GM21825 (cell line): Measurements from ENCODE around the gene GATA3.
A peak's percentile ranks its signal among the peaks of the same experiment; 100 is the strongest.
"Not testable (repeated sequence)": the region's sequence is repeated elsewhere in the genome, so short reads cannot be mapped to it uniquely, and the experiment has no call there.

Experiments used
- ATAC-seq: cut with Tn5 transposase; IDR thresholded peaks from one replicate; pipeline ENCODE4 v1.9.1; 2021; ENCODE audit warnings: mild to moderate bottlenecking, moderate library complexity; ENCODE audit not compliant: unreplicated experiment

Gene GATA3

DNA sequence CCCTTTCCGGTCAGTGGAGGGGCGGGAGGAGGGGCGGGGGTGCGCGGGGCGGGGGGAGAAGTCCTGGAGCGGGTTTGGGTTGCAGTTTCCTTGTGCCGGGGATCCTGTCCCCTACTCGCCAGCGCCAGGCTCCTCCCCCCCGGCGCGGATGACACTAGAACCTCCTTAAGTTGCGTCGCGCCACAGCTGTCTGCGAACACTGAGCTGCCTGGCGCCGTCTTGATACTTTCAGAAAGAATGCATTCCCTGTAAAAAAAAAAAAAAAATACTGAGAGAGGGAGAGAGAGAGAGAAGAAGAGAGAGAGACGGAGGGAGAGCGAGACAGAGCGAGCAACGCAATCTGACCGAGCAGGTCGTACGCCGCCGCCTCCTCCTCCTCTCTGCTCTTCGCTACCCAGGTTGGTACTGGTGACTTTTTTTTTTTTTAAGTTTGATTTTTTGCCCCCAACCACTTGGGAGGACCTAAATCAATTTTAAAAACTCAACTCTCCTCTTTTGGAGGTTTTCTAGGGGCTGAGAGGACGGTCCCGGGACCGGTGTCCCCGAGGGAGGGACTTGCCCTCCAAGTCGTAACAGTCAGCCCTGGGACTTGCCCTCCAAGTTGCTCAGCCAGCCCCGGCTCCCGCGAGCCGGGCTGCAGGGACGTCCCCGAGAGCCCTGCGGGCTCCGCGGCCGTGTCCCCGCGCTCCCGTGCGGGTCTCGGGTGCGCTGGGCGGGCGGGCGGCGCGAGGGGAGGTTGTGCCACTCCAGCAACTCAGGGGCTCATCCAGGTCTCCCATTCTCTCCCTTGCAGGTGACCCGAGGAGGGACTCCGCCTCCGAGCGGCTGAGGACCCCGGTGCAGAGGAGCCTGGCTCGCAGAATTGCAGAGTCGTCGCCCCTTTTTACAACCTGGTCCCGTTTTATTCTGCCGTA is at the start of gene GATA3:
Gene GATA3 (plus strand): TSS at position 195 of the 914 bp plus-strand sequence. CDS start 968 bp downstream, outside the sequence.
- peak; percentile 39 for ATAC-seq

DNA sequence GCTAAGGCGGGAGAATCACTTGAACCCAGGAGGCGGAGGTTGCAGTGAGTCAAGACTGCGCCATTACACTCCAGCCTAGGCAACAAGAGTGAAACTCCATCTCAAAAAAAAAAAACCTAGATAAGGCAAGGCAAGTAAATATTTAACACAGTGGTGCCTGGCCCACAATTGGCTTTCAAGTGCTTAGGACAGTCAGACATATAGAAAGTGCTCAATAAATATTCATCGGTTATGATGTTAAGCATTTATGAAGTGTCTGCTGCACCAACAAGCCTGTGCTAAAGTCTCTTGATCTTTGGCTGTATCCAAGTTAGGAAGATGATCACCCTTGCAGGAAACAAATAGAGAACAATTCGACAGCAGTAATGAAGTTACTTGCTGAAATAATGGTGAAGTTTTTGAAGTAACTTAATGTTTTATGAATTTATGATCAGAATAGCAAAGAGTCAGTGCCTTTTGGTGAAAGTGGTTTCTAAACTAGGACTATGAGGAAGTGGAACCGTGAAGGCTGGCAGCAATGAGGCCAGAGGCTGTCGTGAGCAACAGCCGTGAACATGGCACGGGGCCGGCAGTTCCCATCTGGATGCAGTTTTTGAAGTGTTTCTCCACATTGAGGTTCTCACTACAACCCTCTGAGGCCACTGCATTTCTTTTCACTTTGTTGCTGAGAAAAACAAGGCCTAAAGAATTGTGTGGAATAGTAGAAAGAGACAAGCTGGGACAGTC is 48.1 kb upstream of the GATA3 start:
- peak; percentile 70 for ATAC-seq

DNA sequence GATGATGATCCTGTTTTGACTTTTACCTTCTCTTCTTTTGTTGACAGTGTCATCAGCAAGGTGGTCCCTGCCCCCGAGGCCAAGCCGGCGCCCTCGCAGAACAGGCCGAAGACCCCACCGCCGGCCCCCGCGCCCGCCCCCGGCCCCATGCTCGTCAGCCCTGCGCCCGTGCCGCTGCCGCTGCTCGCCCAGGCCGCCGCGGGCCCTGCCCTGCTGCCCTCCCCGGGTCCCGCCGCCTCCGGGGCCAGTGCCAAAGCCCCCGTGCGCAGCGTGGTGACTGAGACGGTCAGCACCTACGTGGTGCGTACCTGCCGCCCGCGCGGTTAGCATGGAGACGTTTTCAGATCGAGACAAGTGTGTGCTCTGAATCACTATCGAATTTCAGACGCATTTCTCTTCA is 45.5 kb upstream of the GATA3 start:
- no peak for ATAC-seq

DNA sequence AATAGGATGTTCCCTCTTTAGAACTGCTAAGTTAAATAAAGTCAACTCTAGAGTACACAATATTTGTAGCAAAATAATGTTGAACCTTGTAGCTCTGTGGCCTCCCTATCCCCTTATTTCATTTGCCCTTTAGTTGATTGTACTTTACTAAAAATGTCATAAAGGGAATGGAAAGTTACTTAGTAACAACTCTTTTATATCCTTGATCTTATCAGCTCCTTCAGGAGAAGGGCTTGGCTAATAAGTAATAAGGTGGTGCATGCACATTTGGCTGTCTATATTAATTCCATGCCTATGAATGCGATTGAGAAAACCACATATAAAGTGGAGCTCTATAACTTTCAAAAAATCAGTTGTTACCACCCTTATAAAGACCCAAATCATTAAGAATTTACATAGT is 41.5 kb upstream of the GATA3 start:
- ATAC-seq: no peak

DNA sequence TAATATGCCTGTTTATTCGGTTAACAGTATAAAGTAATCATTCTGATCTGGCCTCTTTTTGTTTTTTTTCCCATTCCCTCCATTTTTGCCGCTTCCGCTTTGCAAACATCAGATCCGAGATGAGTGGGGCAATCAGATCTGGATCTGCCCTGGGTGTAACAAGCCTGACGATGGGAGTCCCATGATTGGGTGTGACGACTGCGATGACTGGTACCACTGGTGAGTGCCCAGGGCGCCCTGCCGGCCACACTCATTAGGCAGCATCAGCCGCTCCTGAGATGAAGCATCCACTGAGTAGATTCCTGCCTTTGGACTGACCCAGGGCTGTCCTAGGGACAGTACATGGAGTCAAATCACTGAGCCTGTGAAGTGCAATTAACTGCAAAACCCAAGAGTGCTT is 40.9 kb upstream of the GATA3 start:
- ATAC-seq: no peak

DNA sequence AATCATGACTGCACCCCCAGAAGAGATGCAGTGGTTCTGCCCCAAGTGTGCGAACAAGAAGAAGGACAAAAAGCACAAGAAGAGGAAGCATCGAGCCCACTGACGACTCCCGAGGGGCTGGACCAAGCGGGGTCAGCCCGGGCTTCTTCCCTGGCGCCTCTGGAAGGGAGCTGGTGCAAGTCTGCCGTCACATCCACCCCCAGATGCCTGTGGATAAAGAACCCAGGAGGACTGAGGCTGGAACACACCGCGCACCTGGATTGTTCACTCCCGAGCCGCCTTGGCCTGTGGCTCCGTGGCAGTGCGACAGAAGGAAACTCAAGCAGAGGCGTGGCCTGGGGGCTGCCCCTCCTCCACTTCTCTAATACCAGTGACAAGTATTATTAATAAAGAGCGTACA is 39.8 kb upstream of the GATA3 start:
- no peak for ATAC-seq

DNA sequence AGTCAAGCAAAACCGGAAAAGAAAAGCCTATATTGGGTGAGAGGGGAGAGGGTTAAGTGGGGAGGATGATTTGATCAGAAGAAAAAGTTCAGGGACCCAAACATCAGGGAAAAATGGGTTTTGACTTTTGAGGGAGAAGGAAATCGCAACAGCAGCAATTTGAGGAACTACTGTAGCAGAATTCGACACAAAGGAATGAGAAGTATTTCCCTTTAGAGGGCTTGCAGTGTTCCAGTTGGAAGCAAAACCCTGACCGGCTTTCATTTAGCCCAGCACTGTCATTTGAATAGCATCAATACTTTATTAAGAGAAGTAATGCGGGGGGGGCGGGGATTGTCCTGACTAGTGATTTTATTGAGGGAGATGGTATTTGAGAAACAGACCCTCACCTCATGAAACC is 37.2 kb upstream of the GATA3 start:
- ATAC-seq: no peak

DNA sequence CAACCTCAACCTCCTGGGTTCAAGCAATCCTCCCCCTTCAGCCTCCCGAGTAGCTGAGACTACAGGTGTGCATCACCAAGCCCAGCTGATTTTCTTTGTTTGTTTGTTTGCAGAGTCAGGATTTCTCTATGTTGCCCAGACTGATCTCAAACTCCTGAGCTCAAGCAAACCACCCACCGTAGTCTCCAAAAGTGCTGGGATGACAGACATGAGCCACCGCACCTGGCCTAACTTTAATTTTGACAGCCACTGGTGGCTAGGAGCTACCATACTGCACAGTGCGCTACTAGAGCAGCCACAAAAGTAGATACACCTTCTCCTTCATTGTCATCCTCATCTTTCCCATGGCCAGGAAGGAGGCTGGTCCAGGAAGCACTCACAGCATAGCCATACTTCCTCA is 31.2 kb upstream of the GATA3 start:
- ATAC-seq: no peak

DNA sequence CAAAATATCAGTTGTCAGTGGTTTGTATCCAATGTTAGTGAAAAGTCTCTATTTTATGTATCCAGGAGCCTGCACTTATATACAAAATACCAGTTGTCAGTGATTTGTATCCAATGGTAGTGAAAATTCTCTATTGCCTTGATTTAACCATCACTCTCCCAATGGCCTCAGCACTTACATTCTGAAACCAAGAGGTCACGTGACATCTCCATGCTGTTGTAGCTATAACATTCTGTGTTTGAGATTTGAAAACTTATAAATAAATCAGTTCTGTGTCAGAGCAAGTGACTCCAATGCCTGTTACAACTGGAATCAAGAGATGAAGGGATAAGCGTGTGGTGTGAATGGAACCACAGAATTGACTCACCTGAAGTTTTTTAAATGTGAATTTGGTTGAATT is 30.6 kb upstream of the GATA3 start:
- no peak for ATAC-seq

DNA sequence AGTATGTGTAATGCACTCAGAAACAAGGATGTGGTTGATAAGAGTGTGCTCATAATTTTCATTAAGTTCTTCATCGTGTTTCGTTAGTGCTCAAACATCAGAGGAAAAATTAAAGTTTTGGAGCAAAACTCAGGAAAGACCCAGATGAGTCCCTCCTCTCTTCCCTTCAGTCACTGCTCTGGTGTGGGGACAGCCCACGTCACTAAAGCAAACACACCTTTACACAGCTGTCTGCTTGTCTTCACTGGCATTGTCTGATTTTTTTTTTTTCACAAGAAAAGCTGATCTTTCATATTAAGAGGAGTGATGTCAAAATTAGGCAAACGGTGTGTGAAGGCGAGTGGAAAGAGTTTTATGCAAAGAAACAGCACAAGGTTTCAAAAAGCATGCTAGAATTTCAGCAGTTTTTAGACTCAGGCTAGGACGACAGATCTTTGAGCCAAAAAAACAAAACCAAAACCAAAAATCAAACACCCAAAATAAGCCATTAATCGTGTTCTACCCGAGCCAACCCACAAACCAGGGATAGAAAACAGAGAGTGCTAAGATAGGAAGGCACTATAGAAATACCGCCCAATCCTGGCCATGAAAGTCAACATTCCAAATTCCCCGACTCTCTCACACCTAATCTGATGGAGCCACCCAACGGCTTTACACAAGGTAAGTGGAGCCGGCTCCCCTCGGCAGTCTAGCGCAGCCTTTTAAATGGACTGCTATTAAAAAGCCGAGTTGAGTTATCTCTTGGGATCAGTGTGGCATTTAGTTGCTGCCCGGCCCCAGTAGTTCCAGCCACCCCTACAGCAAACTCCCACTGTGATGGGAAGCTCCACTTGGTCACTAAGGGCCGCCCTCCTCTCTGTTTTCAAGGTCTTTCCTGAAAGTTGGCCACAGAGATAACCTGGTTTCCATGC is 27.9 kb upstream of the GATA3 start:
- ATAC-seq: no peak

DNA sequence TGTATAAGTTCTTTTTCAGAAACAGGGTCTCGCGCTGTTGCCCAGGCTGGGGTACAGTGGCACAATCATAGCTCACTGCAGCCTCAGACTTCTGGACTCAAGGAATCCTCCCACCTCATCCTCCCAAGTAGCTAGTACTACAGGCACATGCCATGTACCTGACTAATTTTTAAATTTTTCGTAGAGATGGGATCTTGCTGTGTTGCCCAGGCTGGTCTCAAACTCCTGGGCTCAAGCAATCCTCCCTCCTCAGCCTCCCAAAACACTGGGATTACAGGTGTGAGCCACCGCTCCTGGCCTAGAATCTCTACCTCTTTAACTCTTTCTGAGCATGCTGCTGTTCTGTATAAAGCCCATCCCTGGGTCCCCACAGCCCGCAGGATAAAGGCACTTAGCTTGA is 23.3 kb upstream of the GATA3 start:
- ATAC-seq: not testable (repeated sequence)

DNA sequence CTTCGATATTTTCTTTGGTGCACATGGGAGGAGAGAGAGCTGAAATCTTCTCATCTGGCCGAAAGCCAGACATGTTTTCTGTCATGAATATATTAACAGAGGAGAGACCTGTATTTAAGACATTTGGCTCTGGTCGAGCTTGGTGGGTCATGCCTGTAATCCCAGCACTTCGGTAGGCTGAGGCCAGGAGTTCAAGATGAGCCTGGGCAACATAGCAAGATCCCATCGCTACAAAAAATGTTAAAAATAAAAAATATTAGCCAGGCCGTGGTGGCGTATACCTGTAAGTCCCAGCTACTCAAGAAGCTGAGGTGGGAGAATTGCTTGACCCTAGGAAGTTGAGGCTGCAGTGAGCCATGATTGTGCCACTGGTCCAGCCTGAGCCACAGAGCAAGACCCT is 21.9 kb upstream of the GATA3 start:
- no peak for ATAC-seq

DNA sequence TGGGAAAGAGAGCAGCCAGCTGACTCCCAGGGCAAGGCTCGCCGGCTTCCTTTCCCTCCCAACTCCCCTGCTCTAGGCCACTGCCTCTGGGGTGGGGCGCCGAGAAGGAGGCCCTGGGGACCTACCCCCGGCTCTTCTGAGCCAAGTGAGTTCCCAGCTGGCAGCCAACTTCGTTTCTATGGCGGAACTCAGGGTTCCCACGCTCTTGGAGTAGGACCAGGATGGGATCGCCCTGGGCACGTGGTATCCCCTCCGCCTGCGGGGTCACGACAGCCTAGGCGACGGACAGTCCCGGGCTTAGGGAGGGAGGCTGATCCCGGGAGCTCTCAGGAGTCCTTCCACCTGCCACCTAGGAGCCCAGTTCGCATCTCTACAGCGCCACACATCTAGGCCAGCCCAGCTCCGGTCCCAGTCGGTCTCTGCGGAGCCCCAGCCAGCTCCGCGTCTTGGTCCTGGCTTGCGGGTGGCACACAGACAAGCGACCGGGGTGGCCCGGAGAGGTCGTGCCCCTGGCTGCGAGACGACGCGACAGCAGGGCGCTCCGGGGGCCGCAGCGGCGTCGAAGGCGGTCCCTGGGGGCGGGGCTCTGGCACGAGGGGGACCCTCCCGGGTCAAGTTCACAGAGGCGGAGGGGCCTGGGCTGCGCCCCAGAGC is 20.5 kb upstream of the GATA3 start:
- no peak for ATAC-seq

DNA sequence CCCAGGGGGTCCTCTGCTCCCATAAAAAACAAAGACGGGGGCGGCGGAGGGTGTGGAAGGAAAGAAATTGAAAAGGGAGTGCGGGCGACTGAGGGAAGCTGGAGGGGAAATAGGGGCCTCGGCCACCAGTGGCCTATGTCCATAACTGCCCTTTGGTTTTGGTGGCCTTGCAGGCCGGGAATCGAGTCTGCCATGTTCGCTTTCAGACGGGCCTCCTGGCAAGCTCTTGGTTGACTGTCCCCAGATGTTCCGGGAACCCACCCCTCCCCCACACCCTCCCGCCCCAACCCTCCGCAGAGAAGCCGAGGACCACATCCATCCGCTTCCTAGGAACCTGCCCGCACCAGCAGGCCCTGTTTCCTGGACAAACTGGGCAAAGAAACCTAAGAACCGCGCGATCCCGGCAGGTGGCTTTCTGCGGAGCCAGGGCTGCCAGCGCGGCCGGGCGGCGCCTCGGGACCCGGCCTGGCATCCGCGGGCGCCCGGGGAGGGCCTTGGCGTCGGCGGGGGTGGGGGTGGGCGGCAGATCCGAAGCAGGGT is 20.0 kb upstream of the GATA3 start:
- ATAC-seq: no peak

DNA sequence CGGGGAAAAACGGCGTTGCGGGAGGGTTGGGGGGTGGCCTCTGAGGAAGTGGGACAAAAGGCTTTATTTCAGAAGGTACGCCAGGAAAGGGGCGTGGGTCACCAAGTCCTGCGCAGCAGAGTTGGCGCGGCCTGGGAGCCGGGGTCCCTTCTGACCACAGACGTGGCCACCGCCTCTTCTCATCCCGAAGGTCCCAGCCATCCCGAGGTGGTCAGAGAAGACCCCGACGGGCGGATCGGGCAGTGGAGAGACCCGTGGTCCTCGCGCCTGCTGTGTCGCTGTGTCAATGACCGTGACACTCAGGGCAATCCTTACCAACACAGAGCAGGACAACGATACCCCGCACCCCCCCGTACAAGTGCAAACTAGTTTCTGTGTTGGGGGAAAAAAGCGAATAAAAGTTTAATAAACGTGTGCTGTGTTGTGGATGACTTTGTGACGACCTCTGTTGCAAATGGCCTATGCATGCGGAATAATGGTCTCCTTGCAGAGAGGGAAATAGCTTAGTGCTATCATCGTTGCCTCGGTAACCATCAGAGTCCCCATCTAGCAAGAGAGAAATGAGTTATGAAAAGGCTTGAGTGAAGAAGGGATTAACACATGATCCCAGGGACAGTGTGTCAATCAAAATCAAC is 19.4 kb upstream of the GATA3 start:
- no peak for ATAC-seq

DNA sequence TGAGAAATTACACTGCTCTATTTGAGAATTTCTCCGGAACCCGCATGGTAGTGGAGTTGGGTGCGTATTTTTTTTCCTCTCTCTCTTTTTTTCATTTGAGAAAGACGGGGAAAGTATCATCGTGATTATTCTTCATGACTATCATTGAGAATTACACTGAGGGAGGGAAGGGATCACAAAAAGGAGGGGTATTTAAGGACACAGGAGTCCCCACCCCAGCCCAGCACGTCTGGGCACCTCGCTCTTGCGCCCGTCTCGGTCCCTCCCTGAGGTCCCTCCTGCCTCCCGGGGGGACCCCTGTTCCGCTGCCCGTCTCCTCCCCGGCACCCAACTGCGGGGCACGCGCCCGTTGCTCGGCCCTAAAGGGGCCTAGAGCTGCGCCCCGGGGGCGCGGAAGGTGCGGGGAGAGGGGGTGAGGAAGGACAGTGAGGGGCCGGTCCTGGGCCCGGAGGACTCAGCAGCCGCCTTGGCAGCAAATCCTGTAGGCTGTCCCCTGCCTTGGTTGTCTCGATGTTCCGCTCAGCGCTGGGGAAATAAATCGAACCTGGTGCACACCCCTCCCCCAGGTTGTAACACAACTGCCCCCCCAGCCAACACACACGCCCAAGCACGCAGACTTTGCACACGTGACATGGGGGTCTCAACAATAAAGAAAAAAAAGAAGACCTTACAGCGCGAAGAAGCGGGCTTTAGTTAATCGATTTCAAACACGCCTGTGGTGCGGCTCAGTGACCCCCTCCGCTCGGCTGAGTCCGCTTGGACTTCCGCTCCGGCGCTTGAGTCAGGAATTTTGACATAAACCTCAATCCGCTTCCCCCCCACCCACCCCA is 18.6 kb upstream of the GATA3 start:
- ATAC-seq: no peak

DNA sequence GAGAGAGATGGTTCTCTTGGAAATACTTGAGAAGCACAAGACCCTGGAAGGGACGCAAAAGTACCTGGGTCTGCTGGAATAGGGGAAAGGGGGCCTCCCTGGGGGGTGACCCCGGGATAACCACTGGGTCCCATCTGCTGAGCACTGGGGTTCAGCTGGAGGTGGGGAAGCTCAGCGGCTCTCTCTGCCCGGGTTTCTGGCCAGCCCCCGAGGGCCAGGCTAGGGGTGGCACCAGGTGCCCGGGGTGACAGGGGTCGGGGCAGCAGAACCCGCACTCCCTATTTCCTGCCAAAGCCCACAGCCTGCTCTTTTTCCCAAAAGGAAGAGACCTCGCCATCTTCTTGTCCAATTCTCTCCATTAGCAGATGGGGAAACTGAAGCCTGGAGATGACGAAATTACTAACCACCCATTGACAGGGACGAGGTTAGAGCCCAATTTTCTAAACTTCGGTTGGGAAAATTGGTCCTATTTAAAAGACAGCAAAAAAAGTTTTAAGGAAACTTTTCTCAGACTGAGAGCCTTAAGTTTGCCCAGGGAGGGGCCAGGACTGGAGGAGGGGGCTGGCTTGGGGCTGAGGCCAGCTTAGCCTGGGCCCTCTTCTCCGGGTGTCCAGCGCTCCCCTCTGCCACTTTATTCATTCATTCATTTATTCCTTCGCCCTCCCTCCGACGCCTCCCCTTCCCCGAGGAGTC is 17.8 kb upstream of the GATA3 start:
- no peak for ATAC-seq

DNA sequence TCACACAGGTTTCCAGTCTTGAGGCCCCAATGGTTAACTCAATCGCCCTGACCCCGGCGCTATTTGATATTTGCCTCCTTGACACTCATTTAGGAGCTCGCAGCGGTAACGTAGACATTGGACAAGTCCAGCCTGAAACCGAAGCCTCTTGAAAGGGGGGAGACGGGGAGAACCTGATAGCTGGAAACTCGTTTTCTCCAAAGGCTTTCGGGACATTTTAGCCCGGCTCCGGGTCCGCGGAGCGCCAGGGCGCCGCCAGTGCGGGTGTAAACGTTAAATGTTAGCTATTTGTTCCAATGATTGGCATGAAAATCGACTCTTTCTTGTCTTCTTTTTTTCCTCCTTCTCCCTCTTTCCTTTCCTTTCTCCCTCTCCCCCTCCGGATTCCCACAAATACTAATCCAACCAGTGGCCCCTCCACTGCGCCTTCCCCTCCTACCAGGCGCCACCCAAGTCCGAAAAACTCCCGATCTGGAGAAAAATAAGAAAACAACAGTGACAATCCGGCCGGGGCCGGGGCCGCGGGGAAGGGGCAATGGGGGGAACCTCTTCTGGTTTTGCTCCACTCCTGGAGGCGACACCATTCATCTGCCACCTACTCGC is 17.2 kb upstream of the GATA3 start:
- ATAC-seq: no peak
